Pancreas (tissue), 10 donors: ENCODE measurements around the gene FXR1. TPM values are rescaled to one million over a fixed set of nuclear protein-coding genes. Genes with fewer than 3 reads are reported as not detected.

ENCODE experiments used
- ATAC-seq, 4 donors: fragments of 200-7000 bp; cut with Tn5 transposase; one replicate each; pipeline versions ENCODE4 v1.8.0 to v1.9.1; 2020; ENCODE audit warnings: mild to moderate bottlenecking in 4 of 4, moderate library complexity in 4 of 4
- DNase-seq, 6 donors: peaks; one replicate each; pipeline ENCODE4 v3.0.0-alpha.2; 2020
- FAIRE-seq: peaks from 2 replicates; lab custom pipeline; 2012; peaks lifted over from hg19 to GRCh38; lab: Jason Lieb, UNC
- H3K27ac ChIP-seq, 4 donors: fragments of 200-600 bp; sonication (generic); 1 replicate in 3 of 4; 2 replicates in 1 of 4; pipeline versions ENCODE4 v1.5.0 to v1.8.0; 2020
- H3K27me3 ChIP-seq, 4 donors: fragments of 200-600 bp; one replicate each; pipeline ENCODE4 v1.8.0; 2021
- H3K36me3 ChIP-seq, 3 donors: fragments of 200-600 bp; sonication (generic) in 1 of 3; one replicate each; pipeline versions ENCODE4 v1.5.0 to v1.8.0; 2020 to 2021
- H3K4me1 ChIP-seq, 3 donors: fragments of 200-600 bp; one replicate each; pipeline ENCODE4 v1.8.0; 2021
- H3K4me3 ChIP-seq, 4 donors: fragments of 200-600 bp; sonication (generic) in 2 of 4; one replicate each; pipeline versions ENCODE4 v1.5.0 to v1.8.0; 2020 to 2021
- H3K9me3 ChIP-seq, 4 donors: fragments of 200-600 bp; one replicate each; pipeline ENCODE4 v1.8.0; 2021
- WGBS, 2 donors: extraction: QIAGEN DNeasy Blood & Tissue Kit; methylation state at CpG; one replicate each; pipeline ENCODE4 v1.1.7; 2013; 5-methylcytosine and 5-hydroxymethylcytosine counted together
- intact Hi-C, 3 donors: fragments of 100-400 bp; cut with DNase I; formaldehyde crosslinking; loops; one replicate each; pipeline versions ENCODE4 v1.11.1 to v1.14.2; 2022
- polyA plus RNA-seq, 2 donors: library from polyadenylated mRNA; stranded (reverse); fragments of 200-250 nt; gene quantifications; one replicate each; pipeline ENCODE4 v1.2.3, GENCODE V29; 2013
- total RNA-seq, 6 donors: library from RNA; stranded (reverse); fragmentation: NEBNext Ultra II Directional in 4 of 6; extraction: Animal tissue kit (Norgen Biotek cat#: 25700) in 4 of 6; gene quantifications; one replicate each; pipeline versions ENCODE4 v1.2.1 to v1.2.4, GENCODE V29; 2021 to 2023
- TF ChIP-seq, protein P1 (sequence below), 4 donors: fragments of 200-600 bp; sonication (generic) in 3 of 4; IDR thresholded peaks; one replicate each; pipeline versions ENCODE4 v1.5.0 to v1.8.0; 2021; ENCODE audit warnings: antibody characterized with exemption in 4 of 4
- donor health status: healthy with polysubstance abuse.
- donor health status: DM: no; HTN: no; CAD: no; lungs with moderate emphysema.
- donor health status: DM: no; HTN: no; CAD: no.
- donor health status: control.
- donor health status: control.
- donor health status: Bipolar disorder and iron deficiency.
- donor health status: DM: yes; HTN: yes; CAD: no.
- donor health status: DM: no; HTN: no; CAD: no.
- donor health status: DM: no; HTN: no; CAD: no.
- donor health status: DM: yes; HTN: yes; CAD: no.

FXR1 gene
- total and polyA plus RNA-seq, 8 donors = 33.5 to 76.6 (median 58.4) TPM

DNA sequence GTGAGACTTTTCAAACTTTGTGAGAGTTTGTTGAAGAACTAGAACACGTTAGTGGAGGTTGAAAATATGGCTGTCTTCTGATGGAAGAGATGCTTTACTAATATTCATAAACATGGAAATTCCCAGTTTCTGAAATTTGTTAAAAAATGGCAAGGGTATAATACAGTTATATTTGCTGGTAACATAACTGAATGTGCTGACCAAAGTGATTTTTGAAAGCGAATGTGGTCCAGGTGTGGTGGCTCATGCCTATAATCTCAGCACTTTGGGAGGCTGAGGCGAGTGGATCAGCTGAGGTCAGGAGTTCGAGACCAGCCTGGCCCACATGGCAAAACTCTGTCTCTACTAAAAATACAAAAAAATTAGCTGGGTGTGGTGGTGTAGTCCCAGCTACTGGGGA lies 18.1 kb downstream of the FXR1 start:
- H3K4me1 ChIP-seq = peaks cover under 1 to 8% (median 8%) of the 10 kb centered on the region in 3 donors
- FAIRE-seq = no peak

DNA sequence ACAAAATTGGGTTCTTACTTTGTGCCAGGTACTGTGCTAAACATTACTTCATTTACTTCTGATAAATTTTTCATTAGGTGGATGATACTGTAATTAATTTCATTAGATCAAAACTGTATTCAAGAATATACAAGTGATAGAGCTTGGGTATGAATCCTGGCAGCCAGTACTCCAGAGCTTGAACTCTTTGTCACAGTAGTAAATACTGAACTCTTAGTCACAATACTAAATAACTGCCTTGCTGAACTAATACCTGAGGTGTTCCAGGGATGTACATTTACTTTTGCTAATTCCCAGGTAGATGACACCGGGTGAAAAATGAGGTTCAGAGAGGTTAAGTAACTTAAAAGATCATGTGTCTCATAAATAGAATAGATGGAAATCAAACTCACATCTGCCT lies 20.3 kb downstream of the FXR1 start:
- WGBS, 2 donors = 85 to 95% methylated on average over 1 of the region's 1 CpG
- TF ChIP-seq, protein P1, sequence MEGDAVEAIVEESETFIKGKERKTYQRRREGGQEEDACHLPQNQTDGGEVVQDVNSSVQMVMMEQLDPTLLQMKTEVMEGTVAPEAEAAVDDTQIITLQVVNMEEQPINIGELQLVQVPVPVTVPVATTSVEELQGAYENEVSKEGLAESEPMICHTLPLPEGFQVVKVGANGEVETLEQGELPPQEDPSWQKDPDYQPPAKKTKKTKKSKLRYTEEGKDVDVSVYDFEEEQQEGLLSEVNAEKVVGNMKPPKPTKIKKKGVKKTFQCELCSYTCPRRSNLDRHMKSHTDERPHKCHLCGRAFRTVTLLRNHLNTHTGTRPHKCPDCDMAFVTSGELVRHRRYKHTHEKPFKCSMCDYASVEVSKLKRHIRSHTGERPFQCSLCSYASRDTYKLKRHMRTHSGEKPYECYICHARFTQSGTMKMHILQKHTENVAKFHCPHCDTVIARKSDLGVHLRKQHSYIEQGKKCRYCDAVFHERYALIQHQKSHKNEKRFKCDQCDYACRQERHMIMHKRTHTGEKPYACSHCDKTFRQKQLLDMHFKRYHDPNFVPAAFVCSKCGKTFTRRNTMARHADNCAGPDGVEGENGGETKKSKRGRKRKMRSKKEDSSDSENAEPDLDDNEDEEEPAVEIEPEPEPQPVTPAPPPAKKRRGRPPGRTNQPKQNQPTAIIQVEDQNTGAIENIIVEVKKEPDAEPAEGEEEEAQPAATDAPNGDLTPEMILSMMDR (IDR thresholded peaks at IDR 0.05) = no peak

More for the DNA sequence above, 18.1 kb downstream of the FXR1 start:
- Histone ChIP-seq H3K27ac (no peak overlapping the region), H3K36me3 (no peaks in the 10 kb centered on the region), H3K4me3 (no peak overlapping the region), H3K27me3 (no peaks in the 10 kb centered on the region), H3K9me3 (no peaks in the 10 kb centered on the region)
- TF ChIP-seq, protein P1 (IDR thresholded peaks at IDR 0.05) = no peak
- intact Hi-C loops = no loop called here
- DNase-seq (no peak), ATAC-seq (no peak)
- WGBS, 2 donors = 92 to 94% methylated on average over 4 of the region's 4 CpGs

DNA sequence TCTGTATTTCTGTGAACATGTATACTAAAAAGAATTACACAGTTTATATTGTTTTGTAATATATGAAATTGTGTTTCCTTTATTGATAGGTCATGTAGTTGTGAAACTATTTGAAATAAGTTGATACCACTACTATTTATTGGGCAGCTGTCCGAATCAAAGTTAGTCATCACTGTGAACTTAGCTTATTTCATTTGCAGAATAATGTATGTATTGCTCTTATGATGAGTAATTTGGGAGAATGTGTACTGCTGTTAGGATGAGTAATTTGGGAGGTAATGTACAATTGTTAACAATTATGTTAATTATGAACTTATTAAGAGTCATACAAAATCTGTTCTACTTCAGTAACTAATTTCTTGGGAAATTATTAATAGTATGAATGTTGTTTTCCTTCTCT lies 22.2 kb downstream of the FXR1 start:
- no peaks in the 10 kb centered on the region for H3K9me3 ChIP-seq
- H3K27me3 ChIP-seq = no peaks in the 10 kb centered on the region
- DNase-seq (no peak), ATAC-seq (no peak), FAIRE-seq (no peak)
- no peaks in the 10 kb centered on the region for H3K4me1 ChIP-seq
- 90 to 98% methylated on average over 1 of the region's 1 CpG for WGBS, 2 donors
- H3K4me3 ChIP-seq = no peak overlapping the region
- no peaks in the 10 kb centered on the region for H3K36me3 ChIP-seq
- TF ChIP-seq, protein P1 (IDR thresholded peaks at IDR 0.05) = no peak
- H3K27ac ChIP-seq = no peak overlapping the region
- intact Hi-C loops = no loop called here

More for the DNA sequence above, 20.3 kb downstream of the FXR1 start:
- intact Hi-C loops = no loop called here
- no peaks in the 10 kb centered on the region for H3K27me3 ChIP-seq
- H3K27ac ChIP-seq = no peak overlapping the region
- no peaks in the 10 kb centered on the region for H3K4me1 ChIP-seq
- no peak for DNase-seq
- H3K4me3 ChIP-seq = no peak overlapping the region
- ATAC-seq = no peak
- H3K9me3 ChIP-seq = no peaks in the 10 kb centered on the region
- FAIRE-seq = no peak
- no peaks in the 10 kb centered on the region for H3K36me3 ChIP-seq

DNA sequence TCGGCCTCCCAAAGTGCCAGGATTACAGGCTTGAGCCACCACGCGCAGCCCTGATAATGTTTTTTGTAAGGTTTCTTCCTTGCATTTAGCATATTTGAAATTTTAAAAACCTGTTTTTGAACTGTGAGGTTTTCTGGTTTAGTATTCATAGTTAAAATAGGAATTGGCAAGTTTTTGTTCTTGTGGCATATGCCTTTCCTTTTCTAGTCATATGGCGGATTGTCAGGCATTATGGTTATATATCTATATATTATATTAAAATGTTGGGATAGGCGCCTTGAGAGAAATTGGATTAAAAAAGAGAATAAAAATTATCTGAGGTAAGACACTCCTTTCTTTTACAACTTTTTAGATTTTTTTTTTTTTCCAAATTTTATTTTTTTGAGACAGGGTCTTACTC lies 28.4 kb downstream of the FXR1 start:
- FAIRE-seq = no peak
- no peak for ATAC-seq
- no peaks in the 10 kb centered on the region for H3K4me1 ChIP-seq
- H3K4me3 ChIP-seq = no peak overlapping the region
- H3K27ac ChIP-seq = no peak overlapping the region
- TF ChIP-seq, protein P1 (IDR thresholded peaks at IDR 0.05) = no peak
- H3K36me3 ChIP-seq = peaks cover 0 to 3% (median 0%) of the 10 kb centered on the region in 3 donors
- no peak for DNase-seq
- WGBS, 2 donors = 97 to 98% methylated on average over 5 of the region's 5 CpGs
- no peaks in the 10 kb centered on the region for H3K9me3 ChIP-seq
- intact Hi-C loops = no loop called here
- no peaks in the 10 kb centered on the region for H3K27me3 ChIP-seq

DNA sequence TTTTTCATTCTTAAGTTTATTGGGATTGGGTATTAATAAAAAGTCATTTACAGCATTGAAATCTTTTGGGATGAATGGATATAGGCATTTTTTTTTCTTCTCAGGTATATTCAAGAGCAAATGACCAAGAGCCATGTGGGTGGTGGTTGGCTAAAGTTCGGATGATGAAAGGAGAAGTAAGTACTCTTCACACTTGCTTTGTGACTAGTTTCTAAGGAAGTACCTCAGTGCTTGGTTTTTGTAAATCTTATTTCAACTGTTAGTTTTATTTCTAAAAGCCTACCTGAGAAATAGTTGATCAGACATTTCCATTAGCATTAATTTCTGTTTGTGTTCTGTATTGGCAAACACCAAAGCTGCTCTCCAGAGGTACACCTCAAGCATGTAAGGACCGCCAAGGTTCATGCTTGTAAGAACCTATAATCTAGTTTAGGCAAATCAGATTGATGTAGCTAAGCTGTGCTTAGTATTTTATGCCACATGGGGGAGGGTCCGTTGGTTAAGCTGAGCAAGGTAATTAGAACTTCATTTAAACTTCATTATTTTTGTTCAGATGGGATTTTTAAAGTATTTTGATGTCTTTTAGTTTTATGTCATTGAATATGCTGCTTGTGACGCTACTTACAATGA lies 35.4 kb downstream of the FXR1 start:
- Histone ChIP-seq H3K36me3 (peaks cover 0 to 47% (median 4%) of the 10 kb centered on the region in 3 donors), H3K9me3 (no peaks in the 10 kb centered on the region), H3K27ac (no peak overlapping the region), H3K27me3 (no peaks in the 10 kb centered on the region), H3K4me1 (no peaks in the 10 kb centered on the region), H3K4me3 (no peak overlapping the region)
- ATAC-seq (no peak), DNase-seq (no peak), FAIRE-seq (no peak)
- intact Hi-C loops = no loop called here
- TF ChIP-seq, protein P1 (IDR thresholded peaks at IDR 0.05) = no peak
- WGBS, 2 donors = 79 to 96% methylated on average over 4 of the region's 4 CpGs
